ENCODE data around the gene OSBPL8.

- no peak for TF ChIP-seq CTCF (IDR thresholded peaks at IDR 0.05)
- TF ChIP-seq POLR2AphosphoS5 (IDR thresholded peaks at IDR 0.05): no peak
- TF ChIP-seq POLR2A (IDR thresholded peaks at IDR 0.05; ENCODE audit: low read depth): no peak
- TF ChIP-seq EP300 (IDR thresholded peaks at IDR 0.05): no peak
Measured at GRCh38 chr12:76583301-76583700, 23.7 kb upstream of the OSBPL8 start.

All from esophagus muscularis mucosa (tissue), 4 donors.